NCI-H2029 treated with DMSO at 0.1 percent for 48 hours (cell line): ENCODE measurements around the gene NANOGP8.
"Not testable (repeated sequence)": the region's sequence is repeated elsewhere in the genome, so short reads cannot be mapped to it uniquely, and the experiment has no call there.

ENCODE experiments used
- DNase-seq: peaks from one replicate; lab custom pipeline; 2025; lab: John Stamatoyannopoulos, UW

Gene NANOGP8

GRCh38 chr15:35085176-35085919, at the start of gene NANOGP8:
TSS of gene NANOGP8 (minus strand) at chr15:35085295. CDS start at chr15:35085110, 185 bp downstream.
- not testable (repeated sequence) for DNase-seq

DNA sequence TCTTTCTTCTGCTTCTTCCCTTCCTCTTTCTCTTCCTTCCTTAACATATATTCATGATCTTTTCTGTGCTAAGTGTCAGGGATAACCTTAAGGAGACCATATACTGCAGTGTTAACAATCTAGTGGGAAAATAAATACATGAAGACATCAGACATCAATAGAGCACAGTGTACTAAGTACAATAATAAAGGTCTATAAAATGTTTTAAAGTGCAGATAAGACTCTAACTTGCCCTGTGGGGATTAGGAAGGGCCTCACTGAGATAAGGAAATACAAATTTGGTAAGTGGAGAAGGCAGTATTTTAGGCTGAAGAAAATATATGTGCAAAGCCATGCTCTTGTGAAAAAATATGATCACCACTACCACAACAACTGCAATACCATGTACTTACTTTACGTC, 49.2 kb upstream of the NANOGP8 start:
- DNase-seq, result no peak

DNA sequence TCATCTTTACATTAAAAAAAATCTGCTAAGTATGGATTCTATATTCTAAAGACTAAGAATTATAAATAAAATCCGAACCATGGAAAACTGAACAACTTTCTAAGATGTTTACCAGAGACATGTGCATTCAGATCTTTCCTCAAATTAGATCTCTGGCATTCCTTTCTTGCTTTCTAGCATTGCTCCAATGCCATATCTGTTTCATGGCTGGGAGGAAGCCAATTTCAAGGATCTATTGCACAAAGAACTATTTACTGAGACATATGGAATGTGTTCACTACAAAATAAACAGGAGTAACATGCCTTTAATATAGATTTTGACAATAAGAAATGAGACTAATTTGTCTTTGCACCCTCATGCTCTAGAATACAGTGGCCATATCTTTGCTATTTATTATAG, 45.1 kb upstream of the NANOGP8 start:
- no peak for DNase-seq

- no peak for DNase-seq
Observed at GRCh38 chr15:35129361-35129760, 44.3 kb upstream of the NANOGP8 start.

- DNase-seq, result no peak
Observed at GRCh38 chr15:35127717-35128116, 42.6 kb upstream of the NANOGP8 start.

GRCh38 chr15:35126236-35126635, 41.1 kb upstream of the NANOGP8 start:
- no peak for DNase-seq

DNA sequence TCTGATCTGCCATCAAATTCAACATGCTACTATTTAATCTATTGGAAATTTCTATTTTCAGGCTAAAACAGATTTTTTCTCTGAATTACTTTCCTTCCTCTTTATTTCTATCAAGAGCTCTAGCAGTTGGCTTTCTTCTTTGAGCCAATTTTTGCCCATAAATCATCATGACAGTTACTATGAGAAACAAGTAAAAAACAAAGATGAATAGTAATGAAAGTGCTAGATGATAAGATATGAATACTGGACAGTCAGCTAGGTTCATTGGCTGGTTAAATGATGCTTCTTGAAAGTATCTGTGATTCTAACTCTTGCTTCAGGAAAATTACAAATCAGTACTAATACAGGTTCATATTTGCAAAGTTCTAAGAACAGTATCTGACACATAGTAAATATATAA, 38.6 kb upstream of the NANOGP8 start:
- DNase-seq, result no peak

GRCh38 chr15:35121611-35122359, 36.7 kb upstream of the NANOGP8 start:
- no peak for DNase-seq

DNA sequence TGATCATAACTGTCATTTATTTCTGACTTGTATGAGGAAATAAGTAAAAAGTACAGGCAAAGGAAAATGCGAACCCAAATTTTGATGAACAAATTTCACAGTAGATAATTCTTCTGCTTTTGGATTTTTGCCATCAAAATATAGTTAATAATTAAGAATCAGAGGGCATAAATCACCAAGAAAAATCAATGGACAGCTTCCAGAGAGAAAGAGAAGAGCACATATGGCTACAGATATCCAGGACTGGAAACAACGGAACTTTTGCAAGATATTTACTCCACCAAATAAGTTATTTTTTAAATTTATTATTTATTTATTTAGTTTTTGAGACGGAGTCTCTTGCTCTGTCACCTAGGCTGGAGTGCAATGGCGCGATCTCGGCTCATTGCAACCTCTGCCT, 35.1 kb upstream of the NANOGP8 start:
- DNase-seq, result no peak

- DNase-seq, result no peak
Observed at GRCh38 chr15:35118960-35119359, 33.9 kb upstream of the NANOGP8 start.

GRCh38 chr15:35117543-35118265, 32.6 kb upstream of the NANOGP8 start:
- no peak for DNase-seq

- no peak for DNase-seq
Observed at GRCh38 chr15:35115155-35115725, 30.1 kb upstream of the NANOGP8 start.

- DNase-seq, result no peak
Observed at GRCh38 chr15:35112346-35112745, 27.3 kb upstream of the NANOGP8 start.

GRCh38 chr15:35111861-35112260, 26.8 kb upstream of the NANOGP8 start:
- no peak for DNase-seq

- DNase-seq, result no peak
Observed at GRCh38 chr15:35108453-35108852, 23.4 kb upstream of the NANOGP8 start.

GRCh38 chr15:35107561-35107960, 22.5 kb upstream of the NANOGP8 start:
- no peak for DNase-seq

GRCh38 chr15:35107122-35107521, 22.0 kb upstream of the NANOGP8 start:
- DNase-seq, result no peak

DNA sequence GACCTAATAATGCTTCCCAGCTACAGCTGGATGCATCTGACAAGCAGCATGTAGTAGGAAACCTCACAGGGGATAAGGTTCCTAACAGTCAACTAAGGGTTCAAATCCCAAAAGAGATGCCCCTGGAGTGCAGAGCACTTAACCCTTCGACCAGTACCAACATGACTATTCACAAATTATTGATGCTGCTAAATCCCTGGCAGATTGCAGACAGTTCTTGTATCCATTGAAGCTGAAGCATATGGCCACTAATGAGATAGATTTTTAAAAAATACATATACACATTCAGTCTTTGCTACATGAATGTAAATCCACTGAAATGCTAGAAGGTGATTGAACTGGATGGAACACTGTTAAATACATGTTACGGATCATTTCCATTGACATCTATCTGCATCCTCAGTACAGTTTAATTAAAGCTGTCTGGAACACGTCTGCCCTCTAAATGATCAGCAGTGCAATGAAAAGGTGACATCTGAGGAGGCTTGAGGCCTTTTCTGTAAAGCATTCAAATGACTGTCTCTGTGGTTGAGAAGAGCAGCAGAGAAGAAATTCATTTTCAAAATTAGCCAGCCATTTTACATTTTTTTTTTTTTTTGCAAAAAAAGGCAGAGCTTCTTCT, 19.5 kb upstream of the NANOGP8 start:
- DNase-seq, result no peak

GRCh38 chr15:35102186-35102585, 17.1 kb upstream of the NANOGP8 start:
- DNase-seq, result no peak

- DNase-seq, result no peak
Observed at GRCh38 chr15:35101335-35101734, 16.2 kb upstream of the NANOGP8 start.

GRCh38 chr15:35098737-35099136, 13.6 kb upstream of the NANOGP8 start:
- DNase-seq, result no peak

GRCh38 chr15:35095941-35096340, 10.8 kb upstream of the NANOGP8 start:
- no peak for DNase-seq
